Thymus (tissue), 11 donors: ENCODE measurements around the gene MEX3A. TPM values are rescaled to one million over a fixed set of nuclear protein-coding genes. Genes with fewer than 3 reads are reported as not detected.
"Not testable (repeated sequence)": the region's sequence is repeated elsewhere in the genome, so short reads cannot be mapped to it uniquely, and the experiment has no call there.

ENCODE experiments used
- DNase-seq, 9 donors: peaks; one replicate each; pipeline ENCODE4 v3.0.0-alpha.2; 2013; ENCODE audit warnings: low spot score in 9 of 9, low read depth in 6 of 9, missing footprints in 1 of 9
- H3K27ac ChIP-seq, 2 donors: one replicate each; pipeline ENCODE4 v1.5.1; 2013; ENCODE audit warnings: control low read depth in 1 of 2, low read depth in 1 of 2, low read length in 1 of 2, mild to moderate bottlenecking in 1 of 2, moderate library complexity in 1 of 2
- H3K27me3 ChIP-seq, 2 donors: one replicate each; pipeline ENCODE4 v1.5.1; 2013; ENCODE audit warnings: low read length in 1 of 2; ENCODE audit not compliant: control insufficient read depth in 2 of 2, insufficient read depth in 1 of 2
- H3K36me3 ChIP-seq, 2 donors: one replicate each; pipeline ENCODE4 v1.5.1; 2013; ENCODE audit warnings: low read length in 1 of 2, mild to moderate bottlenecking in 1 of 2, moderate library complexity in 1 of 2; ENCODE audit not compliant: control insufficient read depth in 2 of 2, insufficient read depth in 2 of 2
- H3K4me1 ChIP-seq, 2 donors: one replicate each; pipeline ENCODE4 v1.5.1; 2013; ENCODE audit warnings: low read length in 2 of 2; ENCODE audit not compliant: control insufficient read depth in 2 of 2, insufficient read depth in 2 of 2
- H3K4me3 ChIP-seq, 2 donors: one replicate each; pipeline ENCODE4 v1.5.1; 2013; ENCODE audit warnings: low read length in 2 of 2, control low read depth in 1 of 2, mild to moderate bottlenecking in 1 of 2
- H3K9me3 ChIP-seq, 2 donors: one replicate each; pipeline ENCODE4 v1.5.1; 2013; ENCODE audit warnings: low read length in 1 of 2, mild to moderate bottlenecking in 1 of 2; ENCODE audit not compliant: control insufficient read depth in 2 of 2, insufficient read depth in 1 of 2
- WGBS: extraction: QIAGEN DNeasy Blood & Tissue Kit; methylation state at CpG from one replicate; pipeline ENCODE4 v1.1.7; 2013; 5-methylcytosine and 5-hydroxymethylcytosine counted together
- polyA plus RNA-seq: library from polyadenylated mRNA; stranded (reverse); fragments of 200-250 nt; gene quantifications from one replicate; pipeline ENCODE4 v1.2.3, GENCODE V29; 2013
- total RNA-seq: library from RNA; stranded (reverse); fragments of 120-200 nt; gene quantifications from one replicate; pipeline ENCODE4 v1.2.4, GENCODE V29; 2013
- donor health status: healthy.

Gene MEX3A
- total and polyA plus RNA-seq, 2 donors = 0.55 to 1.3 TPM

- no peaks in the 10 kb centered on the region for H3K9me3 ChIP-seq
- no peaks in the 10 kb centered on the region for H3K36me3 ChIP-seq
- peaks cover 18 to 76% of the 10 kb centered on the region in 2 donors for H3K27me3 ChIP-seq
- peaks cover 3 to 35% of the 10 kb centered on the region in 2 donors for H3K4me1 ChIP-seq
- H3K4me3 ChIP-seq = no peak overlapping the region
- WGBS = 97% methylated on average over 3 of the region's 3 CpGs
- DNase-seq = no peak
- peak overlapping the region in 1 of 2 donors; percentile 13 for H3K27ac ChIP-seq
Observed at GRCh38 chr1:156120318-156120717, 38.1 kb upstream of the MEX3A start.

- WGBS = 57% methylated on average over 3 of the region's 3 CpGs
- no peak for DNase-seq
- no peaks in the 10 kb centered on the region for H3K36me3 ChIP-seq
- no peaks in the 10 kb centered on the region for H3K9me3 ChIP-seq
- peaks cover 24 to 78% of the 10 kb centered on the region in 2 donors for H3K27me3 ChIP-seq
- peaks cover 3 to 35% of the 10 kb centered on the region in 2 donors for H3K4me1 ChIP-seq
- H3K4me3 ChIP-seq = no peak overlapping the region
- H3K27ac ChIP-seq = peak overlapping the region in 1 of 2 donors; percentile 18
Observed at GRCh38 chr1:156119503-156120209, 37.4 kb upstream of the MEX3A start.

GRCh38 chr1:156118177-156118868 lies 36.1 kb upstream of the MEX3A start:
- no peak overlapping the region for H3K4me3 ChIP-seq
- H3K36me3 ChIP-seq = no peaks in the 10 kb centered on the region
- DNase-seq = no peak
- WGBS = 92% methylated on average over 8 of the region's 8 CpGs
- peaks cover 36 to 83% of the 10 kb centered on the region in 2 donors for H3K27me3 ChIP-seq
- H3K9me3 ChIP-seq = no peaks in the 10 kb centered on the region
- H3K4me1 ChIP-seq = peaks cover 0 to 31% of the 10 kb centered on the region in 2 donors
- H3K27ac ChIP-seq = peak overlapping the region in 1 of 2 donors; percentile 40

GRCh38 chr1:156117414-156118176 lies 35.3 kb upstream of the MEX3A start:
- Histone ChIP-seq H3K4me1 (peaks cover 0 to 23% of the 10 kb centered on the region in 2 donors), H3K9me3 (no peaks in the 10 kb centered on the region), H3K4me3 (no peak overlapping the region), H3K36me3 (no peaks in the 10 kb centered on the region), H3K27ac (no peak overlapping the region), H3K27me3 (peaks cover 37 to 83% of the 10 kb centered on the region in 2 donors)
- no peak for DNase-seq
- WGBS = 94% methylated on average over 13 of the region's 13 CpGs

DNA sequence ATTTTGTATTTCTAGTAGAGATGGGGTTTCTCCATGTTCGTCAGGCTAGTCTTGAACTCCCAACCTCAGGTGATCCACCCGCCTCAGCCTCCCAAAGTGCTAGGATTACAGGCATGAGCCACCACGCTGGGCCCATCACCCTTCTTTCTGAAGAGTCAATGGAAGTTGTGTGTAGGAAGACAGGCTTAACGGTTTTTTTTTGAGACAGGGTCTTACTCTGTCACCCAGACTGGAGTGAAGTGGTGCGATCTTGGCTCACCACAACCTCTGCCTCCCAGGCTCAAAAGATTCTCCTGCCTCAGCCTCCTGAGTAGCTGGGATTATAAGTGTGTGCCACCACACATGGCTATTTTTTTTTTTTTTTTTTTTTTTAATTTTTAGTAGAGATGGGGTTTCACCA lies 34.5 kb upstream of the MEX3A start:
- Histone ChIP-seq H3K27me3 (peaks cover 39 to 89% of the 10 kb centered on the region in 2 donors), H3K4me1 (peaks cover 0 to 21% of the 10 kb centered on the region in 2 donors)
- not testable (repeated sequence) for H3K27ac ChIP-seq, H3K9me3 ChIP-seq, DNase-seq, H3K4me3 ChIP-seq, H3K36me3 ChIP-seq
- 94% methylated on average over 5 of the region's 5 CpGs for WGBS

DNA sequence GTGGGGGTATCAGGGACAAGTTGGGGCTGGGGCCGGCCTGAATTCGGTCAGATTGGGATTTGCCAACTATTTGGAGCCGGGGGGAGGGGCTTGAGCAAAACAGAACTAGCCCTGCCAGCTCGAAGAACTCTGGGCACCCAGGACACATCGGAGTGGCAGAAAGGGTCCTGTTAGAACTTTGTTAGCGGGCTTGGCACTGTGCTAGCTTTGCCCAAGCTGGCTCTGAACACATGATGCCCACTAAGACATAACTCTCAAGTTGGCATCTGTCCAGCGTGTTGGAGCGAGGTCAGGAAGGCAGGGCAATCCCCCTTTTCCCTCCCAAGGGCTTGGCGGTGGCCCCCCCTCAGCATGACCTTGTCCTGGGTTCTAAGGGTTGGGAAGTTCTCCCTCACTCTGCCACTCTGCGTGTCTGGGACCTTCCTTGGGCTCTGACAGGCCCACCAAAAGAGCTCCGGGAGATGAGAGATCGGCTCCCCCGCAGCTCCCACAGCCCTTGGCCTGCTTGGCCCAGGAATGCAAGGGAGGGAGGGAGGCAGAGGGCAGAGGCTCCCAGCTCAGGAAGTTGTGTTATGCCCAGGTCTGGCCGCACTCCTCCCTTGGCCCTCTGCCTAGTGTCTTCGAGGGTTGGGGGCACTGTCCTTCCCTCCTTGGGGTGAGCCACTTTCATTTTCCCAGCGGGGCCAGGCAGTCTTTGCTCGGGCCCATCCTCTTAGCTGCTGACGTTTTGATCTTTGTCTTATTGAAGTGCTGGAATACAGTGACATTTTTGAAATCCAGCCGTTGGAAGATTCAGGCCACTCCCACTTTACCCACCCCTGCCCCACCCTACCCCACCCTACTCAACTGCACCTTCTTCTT lies 33.5 kb upstream of the MEX3A start:
- H3K27me3 ChIP-seq = peaks cover 39 to 88% of the 10 kb centered on the region in 2 donors
- peak overlapping the region; percentile 47 for H3K4me3 ChIP-seq
- DNase-seq = no peak
- 30% methylated on average over 19 of the region's 19 CpGs for WGBS
- H3K9me3 ChIP-seq = no peaks in the 10 kb centered on the region
- H3K36me3 ChIP-seq = no peaks in the 10 kb centered on the region
- H3K27ac ChIP-seq = peak overlapping the region; percentile 33 to 80
- H3K4me1 ChIP-seq = peaks cover 0 to 19% of the 10 kb centered on the region in 2 donors

DNA sequence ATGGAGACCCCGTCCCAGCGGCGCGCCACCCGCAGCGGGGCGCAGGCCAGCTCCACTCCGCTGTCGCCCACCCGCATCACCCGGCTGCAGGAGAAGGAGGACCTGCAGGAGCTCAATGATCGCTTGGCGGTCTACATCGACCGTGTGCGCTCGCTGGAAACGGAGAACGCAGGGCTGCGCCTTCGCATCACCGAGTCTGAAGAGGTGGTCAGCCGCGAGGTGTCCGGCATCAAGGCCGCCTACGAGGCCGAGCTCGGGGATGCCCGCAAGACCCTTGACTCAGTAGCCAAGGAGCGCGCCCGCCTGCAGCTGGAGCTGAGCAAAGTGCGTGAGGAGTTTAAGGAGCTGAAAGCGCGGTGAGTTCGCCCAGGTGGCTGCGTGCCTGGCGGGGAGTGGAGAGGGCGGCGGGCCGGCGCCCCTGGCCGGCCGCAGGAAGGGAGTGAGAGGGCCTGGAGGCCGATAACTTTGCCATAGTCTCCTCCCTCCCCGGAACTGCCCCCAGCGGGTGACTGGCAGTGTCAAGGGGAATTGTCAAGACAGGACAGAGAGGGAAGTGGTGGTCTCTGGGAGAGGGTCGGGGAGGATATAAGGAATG lies 32.8 kb upstream of the MEX3A start:
- H3K4me3 ChIP-seq = peak overlapping the region; percentile 47
- H3K9me3 ChIP-seq = no peaks in the 10 kb centered on the region
- peaks cover 39 to 87% of the 10 kb centered on the region in 2 donors for H3K27me3 ChIP-seq
- no peaks in the 10 kb centered on the region for H3K36me3 ChIP-seq
- WGBS = 1% methylated on average over 49 of the region's 49 CpGs
- peak overlapping the region; percentile 33 to 80 for H3K27ac ChIP-seq
- no peak for DNase-seq
- H3K4me1 ChIP-seq = peaks cover 0 to 12% of the 10 kb centered on the region in 2 donors
